Measurements from ENCODE around the gene ZNF562.

The ZNF562 gene

GRCh38 chr19:9641810-9642209, 33.1 kb downstream of the ZNF562 start:
- DNase-seq, result no peak

DNA sequence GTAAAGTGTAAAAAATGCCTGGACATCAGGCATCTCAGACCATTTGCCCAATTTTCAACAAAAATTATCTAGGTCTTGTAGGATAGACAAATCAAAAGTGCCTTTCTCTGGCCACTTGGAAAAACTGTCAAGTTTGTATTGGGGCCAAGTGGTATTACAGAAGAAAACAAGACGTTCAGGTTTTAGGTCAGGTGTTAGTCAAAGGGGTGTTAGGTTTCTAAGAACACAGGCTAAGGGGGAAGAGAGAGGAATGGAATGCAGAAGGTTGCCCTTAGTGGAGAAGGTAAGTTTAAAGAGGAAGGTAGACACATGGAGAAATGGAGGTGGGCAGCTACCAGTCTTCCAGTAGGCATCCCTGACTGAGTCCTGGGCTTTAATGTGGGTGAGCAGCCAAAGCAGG, 33.9 kb downstream of the ZNF562 start:
- no peak for DNase-seq

GRCh38 chr19:9636018-9636417, 38.9 kb downstream of the ZNF562 start:
- no peak for DNase-seq

DNA sequence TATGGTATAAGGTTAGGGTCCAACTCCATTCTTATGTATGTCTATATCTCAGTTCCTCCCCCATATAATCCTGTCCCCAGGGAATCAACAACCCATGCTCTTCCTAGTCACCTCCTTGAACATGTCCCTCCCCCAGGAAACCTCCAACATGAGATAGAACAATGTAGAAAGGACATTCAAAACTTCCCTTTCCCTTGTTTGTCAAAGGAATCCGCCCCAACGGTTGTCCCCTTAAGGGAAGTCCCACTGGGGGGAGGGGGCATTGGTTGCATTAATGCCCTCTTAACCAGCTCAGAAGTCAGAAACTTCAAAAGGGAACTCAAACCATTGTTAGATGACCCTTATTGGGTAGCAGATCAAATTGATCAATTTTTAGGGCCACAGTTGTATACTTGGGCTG, 47.0 kb downstream of the ZNF562 start:
- no peak for DNase-seq

DNA sequence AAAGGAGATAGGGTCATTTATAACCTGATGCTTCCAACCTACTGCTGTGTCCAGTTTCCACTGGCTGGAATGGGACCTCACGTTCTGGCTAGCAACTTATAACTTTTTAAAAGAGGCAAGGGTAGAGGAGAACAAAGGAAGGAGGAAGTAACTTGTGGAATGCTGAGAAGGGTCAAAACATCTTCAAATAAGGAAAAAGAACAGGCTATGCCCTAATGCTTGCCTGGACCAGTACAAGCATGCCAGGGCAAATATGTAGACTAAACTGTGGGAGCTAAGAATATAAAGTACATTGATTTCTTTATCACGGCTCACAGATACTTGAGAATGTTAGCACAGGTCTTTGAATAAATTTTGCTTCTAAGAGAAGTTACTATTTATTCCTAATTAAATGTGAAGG, 52.4 kb downstream of the ZNF562 start:
- no peak for DNase-seq

DNA sequence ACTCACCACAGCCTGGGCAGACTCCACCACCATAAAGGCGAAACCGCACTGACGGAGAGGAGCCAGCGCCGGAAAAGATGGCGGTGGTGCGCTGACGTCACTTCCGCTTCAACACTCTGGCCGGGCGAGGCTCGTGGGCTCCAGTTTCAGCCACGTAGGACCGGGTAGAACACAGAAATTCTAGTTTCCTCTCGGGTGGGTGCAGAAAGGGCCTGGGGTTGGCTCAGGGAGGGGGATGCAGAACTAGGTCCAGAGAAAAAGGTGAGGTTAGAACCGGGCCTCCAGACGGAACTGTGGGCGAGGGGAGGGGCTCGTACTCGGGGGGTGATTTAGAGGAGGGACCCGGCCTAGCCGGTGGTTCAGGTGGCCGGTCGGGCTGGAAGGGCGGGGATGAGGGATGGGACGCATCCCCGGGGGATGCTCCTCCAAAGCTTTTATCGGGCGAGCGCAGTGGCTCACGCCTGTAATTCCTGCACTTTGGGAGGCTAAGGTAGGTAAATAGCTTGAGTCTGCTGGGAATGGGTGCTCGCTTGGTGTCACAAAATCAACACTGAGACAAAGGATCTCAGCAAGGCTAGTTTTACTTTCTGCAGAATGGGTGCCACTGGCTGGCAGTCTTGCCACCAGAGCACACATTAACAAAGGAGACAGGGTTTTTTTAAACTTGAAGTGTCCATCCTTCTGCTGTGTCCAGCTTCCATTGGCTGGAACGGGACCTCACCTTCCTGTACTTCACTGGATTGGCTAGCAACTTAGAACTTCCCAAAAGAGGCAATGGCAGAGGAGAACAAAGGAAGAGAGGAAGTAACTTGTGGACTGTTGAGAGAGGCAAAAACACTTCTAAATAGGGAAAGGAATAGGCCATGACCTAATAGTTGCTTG, 53.5 kb downstream of the ZNF562 start, which contains the start of gene ZNF561:
Gene ZNF561 (minus strand): TSS at position 77 of the 882 bp plus-strand sequence. CDS start 1,776 bp downstream, outside the sequence.
- DNase-seq, result peak; percentile 93

GRCh38 chr19:9620842-9621155, 54.1 kb downstream of the ZNF562 start:
- no peak for DNase-seq

- no peak for DNase-seq
Observed at GRCh38 chr19:9615844-9616243, 59.1 kb downstream of the ZNF562 start.

- no peak for DNase-seq
Observed at GRCh38 chr19:9610484-9611113, 64.3 kb downstream of the ZNF562 start.

GRCh38 chr19:9608912-9609311, 66.0 kb downstream of the ZNF562 start:
- no peak for DNase-seq

DNA sequence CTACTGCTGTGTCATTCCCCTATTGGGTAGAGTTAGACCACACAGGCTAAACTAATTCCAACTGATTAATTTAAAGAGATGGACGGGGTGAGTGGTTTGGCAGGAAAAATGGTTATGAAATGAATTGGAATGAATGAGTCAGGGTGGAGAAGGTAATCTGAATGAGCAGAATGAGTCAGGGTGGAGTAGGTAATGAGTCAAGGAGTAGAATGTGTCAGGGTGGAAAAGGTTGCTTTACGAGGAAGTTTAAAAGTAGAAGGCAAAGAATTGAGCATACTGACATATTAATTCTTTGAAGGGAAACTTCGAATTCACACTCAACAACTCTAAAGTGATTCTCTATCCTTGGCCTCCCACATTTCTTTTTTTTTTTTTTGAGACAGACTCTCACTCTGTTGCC, 77.9 kb downstream of the ZNF562 start:
- no peak for DNase-seq
